Hematopoietic multipotent progenitor cell treated with erythropoietin and hydrocortisone succinate and interleukin-3 and kit ligand, for 4 days (in vitro differentiated cells): ENCODE measurements around the gene MRPS35.

Experiments
- DNase-seq: peaks from one replicate; pipeline ENCODE4 v3.0.0-alpha.2; 2015

Gene MRPS35

DNA sequence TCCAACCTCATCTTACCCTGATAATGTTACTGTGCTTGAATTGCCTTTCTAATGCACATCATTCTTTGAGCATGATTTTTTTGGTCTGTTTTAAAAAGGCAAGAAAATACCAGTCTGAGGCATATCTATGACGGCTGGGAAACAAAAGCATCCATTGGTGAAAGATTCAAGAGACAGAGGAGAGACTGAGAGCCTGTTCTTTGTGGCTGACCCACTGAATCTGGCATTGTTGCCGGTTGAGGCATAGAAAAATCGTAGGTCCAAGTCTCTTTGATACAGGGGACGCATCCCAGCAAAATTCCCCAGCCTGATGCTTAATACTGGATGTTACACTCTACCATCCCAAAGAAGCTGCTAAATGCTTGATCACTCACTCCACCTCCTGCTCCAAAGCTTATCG is 66.5 kb downstream of the MRPS35 start:
- DNase-seq: no peak

DNA sequence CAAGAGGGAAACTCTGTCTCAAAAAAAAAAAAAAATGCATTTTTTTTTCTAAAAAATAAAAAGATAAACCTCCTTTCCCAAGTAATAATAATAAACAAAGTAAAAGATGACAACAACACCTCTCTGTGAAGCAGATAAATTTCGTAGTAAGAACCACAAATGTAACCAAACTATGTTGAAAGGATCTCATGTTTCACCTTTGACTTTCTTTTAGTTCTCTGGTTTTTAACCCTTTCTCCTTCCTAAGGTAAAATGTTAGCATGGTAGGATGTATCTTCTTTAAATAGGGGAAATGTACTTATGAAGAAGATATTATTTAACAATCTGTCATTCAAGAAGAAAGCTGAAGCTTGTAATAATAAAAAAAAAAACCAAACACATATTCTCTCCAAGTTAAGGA is 67.6 kb downstream of the MRPS35 start:
- no peak for DNase-seq

DNA sequence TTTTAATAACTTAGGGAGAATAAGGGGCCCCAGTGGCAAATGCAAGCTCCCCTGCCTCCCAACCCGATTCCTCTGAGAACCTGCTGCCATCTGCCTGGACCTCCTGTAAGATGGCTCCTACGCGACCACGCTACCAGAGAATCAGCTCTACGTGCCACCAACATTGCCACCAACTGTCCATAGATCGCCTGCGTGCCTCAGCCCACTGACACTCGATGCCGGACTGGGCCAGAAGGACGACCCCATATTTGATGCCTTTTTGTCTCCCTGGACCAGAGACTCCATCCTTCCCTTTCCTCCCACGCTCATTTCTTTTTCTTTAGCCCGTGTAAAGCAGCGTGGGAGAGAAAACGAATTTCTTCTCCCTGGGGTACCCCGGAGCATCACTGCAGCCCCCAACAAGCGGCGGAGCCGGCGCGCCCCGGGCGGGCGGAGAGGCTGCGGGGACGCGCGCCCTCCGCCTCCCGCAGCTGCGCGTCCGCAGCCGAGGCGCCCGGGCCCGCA is 68.8 kb downstream of the MRPS35 start:
- peak; percentile 63 for DNase-seq

DNA sequence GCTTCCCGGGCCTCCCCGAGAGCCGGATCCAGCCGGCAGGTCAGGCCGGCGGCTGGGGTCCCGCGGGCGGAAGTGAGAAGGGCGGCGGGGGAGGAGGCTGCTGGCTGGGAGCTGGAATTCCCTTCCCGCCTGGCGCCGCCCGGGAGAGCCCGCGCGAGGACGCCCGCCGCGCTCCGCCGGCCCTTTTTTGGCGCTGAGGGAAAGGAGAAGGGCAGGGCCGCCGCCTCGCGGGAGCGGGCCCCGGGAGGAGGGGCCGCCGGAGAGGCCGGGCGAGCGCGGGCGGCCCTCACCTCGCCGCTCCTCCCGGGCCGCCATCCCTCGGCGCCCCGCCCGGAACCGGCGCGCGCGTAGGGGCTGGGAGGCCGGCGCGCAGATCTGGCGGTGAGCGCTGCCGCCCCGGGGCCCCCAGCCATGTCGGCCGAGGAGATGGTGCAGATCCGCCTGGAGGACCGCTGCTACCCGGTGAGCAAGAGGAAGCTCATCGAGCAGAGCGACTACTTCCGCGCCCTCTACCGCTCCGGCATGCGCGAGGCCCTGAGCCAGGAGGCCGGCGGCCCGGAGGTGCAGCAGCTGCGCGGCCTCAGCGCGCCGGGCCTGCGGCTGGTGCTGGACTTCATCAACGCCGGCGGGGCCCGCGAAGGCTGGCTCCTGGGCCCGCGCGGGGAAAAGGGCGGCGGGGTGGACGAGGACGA is 69.4 kb downstream of the MRPS35 start, which contains the start of the genes KLHL42 and MANSC4:
KLHL42 (plus strand) TSS at position 314 of the 692 bp plus-strand sequence; CDS start at position 412, 98 bp downstream.
MANSC4 (minus strand) TSS at position 317 of the 692 bp plus-strand sequence. CDS start 8,960 bp downstream, outside the sequence.
- peak; percentile 85 for DNase-seq

DNA sequence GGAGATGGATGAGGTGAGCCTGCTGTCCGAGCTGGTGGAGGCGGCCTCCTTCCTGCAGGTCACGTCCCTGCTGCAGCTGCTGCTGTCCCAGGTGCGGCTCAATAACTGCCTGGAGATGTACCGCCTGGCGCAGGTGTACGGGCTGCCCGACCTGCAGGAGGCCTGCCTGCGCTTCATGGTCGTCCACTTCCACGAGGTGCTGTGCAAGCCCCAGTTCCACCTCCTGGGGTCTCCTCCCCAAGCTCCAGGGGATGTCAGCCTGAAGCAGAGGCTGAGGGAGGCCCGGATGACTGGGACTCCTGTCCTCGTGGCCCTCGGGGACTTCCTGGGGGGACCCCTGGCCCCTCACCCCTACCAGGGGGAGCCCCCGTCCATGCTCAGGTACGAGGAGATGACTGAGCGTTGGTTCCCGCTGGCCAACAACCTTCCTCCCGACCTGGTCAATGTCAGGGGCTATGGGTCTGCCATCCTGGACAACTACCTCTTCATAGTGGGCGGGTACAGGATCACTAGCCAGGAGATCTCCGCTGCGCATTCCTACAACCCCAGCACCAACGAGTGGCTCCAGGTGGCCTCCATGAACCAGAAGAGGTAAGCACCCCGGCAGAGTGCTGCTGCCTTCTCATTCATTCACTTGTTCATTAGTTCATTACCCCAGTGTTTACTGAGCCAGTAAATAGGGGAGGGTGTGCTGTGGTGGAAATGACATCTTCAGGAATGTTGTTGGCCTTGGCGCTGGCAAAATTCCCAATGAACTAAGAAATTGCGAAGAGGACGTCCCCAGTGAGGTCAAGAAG is 70.2 kb downstream of the MRPS35 start:
- DNase-seq: peak; percentile 55

DNA sequence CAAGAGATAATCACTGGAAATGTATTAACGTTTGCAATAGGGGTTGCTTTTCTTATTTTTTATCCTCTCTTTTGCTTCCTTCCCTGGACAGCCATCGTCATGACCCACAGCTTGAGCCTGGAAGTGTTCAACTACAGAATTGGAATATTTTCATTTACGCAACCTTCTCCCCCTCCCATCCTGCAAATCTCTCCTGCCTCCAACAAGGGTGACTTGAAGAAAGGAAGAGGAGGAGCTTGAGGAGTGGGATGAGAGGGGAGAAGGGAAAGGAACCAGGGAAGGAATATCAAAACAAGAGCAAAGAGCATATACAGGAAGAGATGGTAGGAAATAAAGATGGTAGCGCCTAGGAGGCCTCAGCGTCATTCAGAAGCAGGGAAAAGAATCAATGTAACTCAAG is 71.0 kb downstream of the MRPS35 start:
- DNase-seq: no peak

DNA sequence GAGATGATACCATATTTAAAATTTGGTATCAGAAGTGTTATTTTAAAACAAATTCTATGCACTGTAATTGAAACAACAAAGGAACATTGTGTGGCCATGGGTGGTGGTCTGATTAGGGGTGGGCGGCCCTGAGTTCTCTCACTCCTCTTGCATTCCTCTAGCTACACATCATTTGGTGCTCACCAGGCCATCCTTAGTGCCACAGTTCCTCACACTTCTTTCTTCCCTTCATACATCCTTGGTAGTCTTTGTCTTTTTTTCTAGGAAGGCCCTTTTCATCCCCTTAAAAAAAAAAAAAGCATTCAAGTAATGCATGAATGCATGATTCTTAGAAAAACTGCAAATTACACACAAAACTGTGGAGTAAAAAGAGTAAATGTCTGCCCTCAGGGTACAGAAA is 71.8 kb downstream of the MRPS35 start:
- DNase-seq: no peak

DNA sequence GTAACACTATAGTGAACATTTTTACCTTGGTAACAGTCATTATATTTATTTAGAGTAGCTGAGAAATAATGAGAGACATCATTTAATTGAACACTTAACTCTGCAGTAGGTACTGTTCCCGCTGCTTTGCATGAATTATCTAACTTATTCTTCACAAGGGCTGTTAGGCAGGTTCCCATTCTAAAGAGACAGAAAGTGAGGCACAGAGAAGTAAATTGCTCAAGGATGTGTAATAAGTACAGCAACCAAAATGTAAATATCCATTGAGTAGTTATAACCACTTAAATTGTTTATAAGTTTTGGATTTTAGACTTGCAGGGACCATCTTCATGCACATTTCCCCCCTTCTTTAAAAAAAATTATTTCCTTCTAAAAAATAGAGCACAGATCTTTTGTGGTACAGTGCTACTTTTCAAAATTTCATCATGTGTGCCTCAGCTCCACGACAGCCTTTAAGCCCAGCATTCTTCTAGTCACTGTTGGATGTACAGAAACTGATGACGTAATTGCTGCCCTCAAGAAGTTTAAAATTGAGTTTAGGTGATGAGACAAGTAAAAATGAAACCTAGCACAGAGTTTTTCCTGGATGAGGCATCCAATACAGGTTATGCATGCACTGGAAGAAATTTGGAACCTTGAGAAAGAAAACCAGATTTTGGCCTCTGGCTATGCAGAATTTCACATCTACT is 75.4 kb downstream of the MRPS35 start:
- DNase-seq: no peak

DNA sequence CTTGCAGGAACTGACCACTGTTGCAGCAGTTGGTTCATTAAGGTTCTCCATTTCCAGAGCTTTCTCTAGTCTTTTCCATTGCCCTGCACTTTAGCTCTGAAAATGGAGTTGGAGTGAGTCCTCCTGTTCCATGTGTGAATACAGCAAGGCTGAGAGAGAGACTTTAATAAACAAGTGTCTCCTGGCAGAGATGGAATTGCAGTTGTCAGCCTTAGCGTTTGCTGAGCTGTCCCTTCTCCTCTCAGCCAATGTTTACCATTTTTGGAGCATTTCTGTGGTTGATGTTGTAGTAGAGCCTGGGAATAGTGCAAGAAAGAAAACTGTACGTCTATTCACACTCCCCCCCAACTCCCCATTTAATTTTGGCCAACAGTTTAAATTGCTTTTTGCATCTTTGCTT is 76.9 kb downstream of the MRPS35 start:
- DNase-seq: no peak

DNA sequence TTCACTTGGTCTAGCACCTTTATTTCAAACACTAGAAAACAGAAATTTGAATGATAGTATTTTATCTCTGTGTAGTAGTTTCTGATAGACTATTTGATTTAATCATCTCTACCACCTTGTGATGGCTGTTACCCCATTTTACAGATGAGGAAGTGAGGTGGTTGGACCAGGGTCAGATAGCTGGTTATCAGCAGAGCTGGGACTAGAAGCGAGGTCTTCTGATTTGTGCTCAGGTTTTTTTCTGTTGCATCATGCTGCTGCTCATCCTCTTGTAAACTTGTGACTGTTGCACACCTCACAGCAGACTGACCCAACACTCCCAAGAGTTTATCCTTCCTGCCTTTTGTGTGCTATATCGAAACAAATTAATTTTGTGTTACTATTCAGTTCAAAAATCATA is 79.5 kb downstream of the MRPS35 start:
- DNase-seq: peak; percentile 45

DNA sequence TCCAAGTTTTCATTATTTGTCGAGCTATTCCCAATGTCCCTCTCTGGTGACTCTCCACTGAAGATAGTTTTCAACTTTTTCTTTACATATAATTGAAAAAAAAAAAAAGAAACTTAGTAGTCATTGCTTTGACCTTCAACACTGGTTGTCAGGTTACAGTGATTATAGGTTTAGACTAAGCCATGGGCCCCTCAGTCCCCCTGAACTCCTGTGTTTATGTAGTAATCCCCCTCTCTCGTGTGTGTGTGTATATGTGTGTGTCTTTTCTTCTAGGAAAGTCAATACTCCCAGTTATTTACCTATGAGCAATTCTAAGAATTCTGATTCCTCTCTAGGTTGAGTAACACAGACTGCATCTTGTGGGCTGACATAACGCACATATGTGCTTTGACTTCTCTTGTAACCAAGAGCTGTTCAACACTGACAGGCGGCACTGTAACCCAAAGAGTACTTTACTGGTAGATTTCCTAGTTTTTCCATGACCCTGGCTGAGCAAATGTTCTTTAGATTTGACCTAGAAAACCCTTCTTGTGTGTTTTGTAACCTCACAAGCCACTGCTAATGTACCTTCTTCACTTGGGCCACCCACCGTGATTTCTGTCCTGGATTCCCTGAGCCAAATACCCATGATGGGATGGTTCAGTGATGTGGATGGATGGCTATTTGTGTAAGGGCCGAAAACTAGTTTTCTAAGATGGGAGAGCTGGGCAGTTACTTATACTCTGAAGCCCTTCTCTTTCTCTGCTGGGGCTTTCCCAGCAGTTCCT is 84.4 kb downstream of the MRPS35 start:
- no peak for DNase-seq

DNA sequence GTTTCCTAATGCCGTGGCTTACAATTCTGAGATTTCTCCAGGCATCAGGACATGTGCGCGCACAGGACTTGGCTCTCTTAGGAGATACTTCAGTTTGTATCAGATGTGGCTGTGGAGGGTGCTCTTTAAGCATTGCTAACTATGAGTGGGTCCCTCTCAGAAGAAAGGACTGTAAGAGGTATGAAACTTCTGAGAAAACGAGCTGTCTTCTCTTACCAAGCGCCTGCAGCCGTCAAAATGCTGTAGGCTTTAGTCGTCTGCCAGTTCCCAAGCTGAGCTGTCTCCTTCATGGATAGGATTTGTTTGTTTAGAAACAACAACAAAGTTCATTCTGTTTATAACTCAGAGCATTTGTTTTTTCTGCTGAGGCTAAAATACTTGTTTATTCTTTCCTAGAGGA is 85.5 kb downstream of the MRPS35 start:
- DNase-seq: no peak

DNA sequence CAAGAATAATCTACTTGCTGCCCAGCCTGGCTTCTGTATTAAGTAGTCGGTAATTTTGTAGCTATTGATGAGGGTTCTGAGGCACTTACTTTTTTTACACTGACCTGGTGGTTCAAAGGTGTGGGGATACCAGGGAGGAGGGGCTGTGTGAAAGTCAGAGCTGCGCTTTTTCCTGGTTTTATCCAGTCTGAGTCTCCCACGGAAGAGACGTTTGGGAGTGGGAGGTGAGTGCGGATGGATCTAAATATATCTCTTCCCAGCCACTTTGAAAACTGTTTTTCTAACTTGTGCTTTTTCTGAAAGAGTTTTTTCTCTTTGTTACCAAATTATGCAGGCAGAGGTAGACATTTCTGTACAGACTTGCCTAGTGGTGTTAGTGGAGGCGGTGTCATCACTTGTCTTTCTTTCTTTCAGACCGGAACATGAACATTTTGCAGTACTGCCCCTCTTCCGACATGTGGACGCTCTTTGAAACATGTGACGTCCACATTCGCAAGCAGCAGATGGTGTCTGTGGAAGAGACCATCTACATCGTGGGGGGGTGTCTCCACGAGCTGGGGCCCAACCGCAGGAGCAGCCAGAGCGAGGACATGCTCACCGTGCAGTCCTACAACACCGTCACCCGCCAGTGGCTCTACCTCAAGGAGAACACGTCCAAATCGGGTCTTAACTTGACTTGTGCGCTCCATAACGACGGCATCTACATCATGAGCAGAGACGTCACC is 86.8 kb downstream of the MRPS35 start:
- DNase-seq: no peak

DNA sequence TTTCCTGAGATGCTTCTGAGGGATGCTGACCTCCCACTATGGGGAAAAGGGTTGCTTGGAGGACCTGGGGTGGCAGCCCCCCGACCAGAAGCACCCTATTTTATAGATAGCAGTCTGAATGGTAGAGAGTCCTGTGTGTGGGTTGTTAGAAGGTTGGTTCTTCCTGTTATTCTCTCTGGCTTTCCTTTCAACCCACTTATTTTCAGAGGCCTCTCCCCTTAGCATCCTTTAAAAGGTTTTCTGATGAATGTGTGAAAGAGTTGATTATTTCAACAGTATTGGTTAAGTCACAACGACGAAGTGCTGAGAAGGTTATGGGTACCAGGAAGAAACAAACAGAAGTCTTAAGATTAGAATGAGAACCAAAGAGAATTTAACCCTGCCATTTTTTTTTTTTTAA is 90.2 kb downstream of the MRPS35 start:
- no peak for DNase-seq

DNA sequence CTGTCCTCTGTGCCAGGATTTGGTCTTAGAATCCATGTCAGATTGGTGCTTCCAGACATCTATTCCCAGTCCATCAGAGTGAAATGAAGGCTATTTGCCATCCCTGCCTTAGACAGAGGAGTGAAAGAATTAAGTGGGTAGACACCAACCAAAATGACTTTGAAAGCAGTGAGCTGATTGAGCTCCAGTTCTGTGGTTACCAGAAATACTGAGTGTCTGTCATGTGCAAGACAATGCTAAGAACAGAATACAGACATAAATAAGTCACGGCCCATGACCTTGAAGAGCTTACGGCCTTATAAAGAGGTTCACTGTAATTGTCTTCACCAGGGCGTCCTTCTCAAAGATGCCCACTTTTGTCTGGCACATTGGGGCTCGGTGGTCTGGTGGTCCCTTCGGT is 91.0 kb downstream of the MRPS35 start:
- no peak for DNase-seq

DNA sequence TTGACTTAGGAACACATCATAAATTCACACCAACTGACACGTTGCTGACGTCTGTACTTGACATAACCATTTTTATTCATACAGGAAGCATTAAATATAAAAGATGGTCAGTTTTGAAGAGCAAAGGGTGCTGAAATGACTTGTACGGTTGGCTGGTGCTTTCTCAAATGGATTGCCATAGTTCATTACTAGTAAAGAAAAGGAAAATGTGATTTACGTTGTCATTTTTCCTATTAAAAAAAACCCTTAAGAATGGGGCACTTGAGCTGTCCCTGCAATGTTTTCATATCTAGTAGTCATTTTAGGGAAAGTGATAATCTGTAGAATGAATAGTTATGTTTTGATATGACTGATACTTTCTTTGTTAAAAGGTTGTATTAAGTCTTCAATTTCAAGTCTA is 91.9 kb downstream of the MRPS35 start:
- DNase-seq: no peak

DNA sequence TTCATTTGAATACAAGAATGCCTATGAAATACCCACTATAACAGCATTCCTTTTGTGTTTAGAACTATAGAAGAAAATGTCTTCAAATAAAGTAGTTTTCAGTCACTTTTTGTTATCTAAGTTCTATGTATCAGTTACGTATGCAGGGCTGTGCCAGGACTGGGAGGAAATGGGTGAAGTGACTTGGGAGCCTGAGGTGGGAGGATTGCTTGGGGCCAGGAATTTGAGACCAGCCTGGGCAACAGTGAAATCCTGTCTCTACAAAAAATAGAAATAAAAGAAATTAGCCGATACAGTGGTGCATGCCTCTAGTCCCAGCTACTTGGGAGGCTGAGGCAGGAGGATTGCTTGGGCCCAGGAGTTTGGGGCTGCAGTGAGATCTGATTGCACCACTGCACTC is 92.3 kb downstream of the MRPS35 start:
- no peak for DNase-seq

DNA sequence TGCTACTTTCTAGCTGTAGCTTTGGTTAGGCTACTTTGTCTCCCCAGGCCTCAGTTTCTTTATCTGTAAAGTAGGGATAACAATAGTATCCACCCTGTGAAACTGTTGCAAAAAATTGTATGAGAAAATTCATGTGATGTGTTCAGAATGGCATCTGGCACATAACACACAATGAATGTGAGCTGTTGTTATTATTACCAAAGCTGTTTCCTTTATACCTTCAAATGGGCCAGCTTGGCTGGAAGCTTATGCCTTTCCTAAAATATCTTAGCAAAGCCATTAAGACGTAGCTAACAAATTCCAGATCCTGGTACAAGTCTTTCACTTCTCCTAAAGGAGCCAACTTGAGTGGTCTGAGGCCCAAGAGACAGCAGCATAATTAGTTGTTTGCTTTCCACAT is 94.6 kb downstream of the MRPS35 start:
- DNase-seq: no peak
